Kidney (tissue), 14 donors: ENCODE results near the gene PSAPL1. TPM values are rescaled to one million over a fixed set of nuclear protein-coding genes. Genes with fewer than 3 reads are reported as not detected.

Experiments
- DNase-seq, 5 donors: peaks; one replicate each; pipeline ENCODE4 v3.0.0-alpha.2; 2013 to 2020
- FAIRE-seq: peaks from 2 replicates; lab custom pipeline; 2012; peaks lifted over from hg19 to GRCh38; lab: Jason Lieb, UNC
- H3K27ac ChIP-seq, 2 donors: one replicate each; pipeline ENCODE4 v1.7.0; 2013; ENCODE audit warnings: low read depth in 2 of 2, low read length in 2 of 2, inconsistent platforms in 1 of 2
- H3K27me3 ChIP-seq: one replicate; pipeline ENCODE4 v1.7.1; 2013; ENCODE audit warnings: low read length, inconsistent platforms; ENCODE audit not compliant: control insufficient read depth, insufficient read depth
- H3K36me3 ChIP-seq, 3 donors: one replicate each; pipeline versions ENCODE4 v1.7.0 to v1.7.1; 2013; ENCODE audit warnings: low read length in 3 of 3, control low read depth in 1 of 3, inconsistent platforms in 1 of 3; ENCODE audit not compliant: insufficient read depth in 3 of 3, control insufficient read depth in 2 of 3
- H3K4me1 ChIP-seq, 3 donors: one replicate each; pipeline versions ENCODE4 v1.7.0 to v1.7.1; 2013; ENCODE audit warnings: low read length in 3 of 3, inconsistent platforms in 1 of 3, low read depth in 1 of 3; ENCODE audit not compliant: control insufficient read depth in 2 of 3, insufficient read depth in 2 of 3
- H3K4me3 ChIP-seq, 3 donors: one replicate each; pipeline versions ENCODE4 v1.7.0 to v1.8.1; 2013; ENCODE audit warnings: low read length in 3 of 3, control low read depth in 1 of 3, inconsistent platforms in 1 of 3
- H3K9ac ChIP-seq, 3 donors: one replicate each; pipeline versions ENCODE4 v1.7.0 to v1.7.1; 2013; ENCODE audit warnings: low read length in 3 of 3, control low read depth in 1 of 3, inconsistent platforms in 1 of 3
- H3K9me3 ChIP-seq, 3 donors: one replicate each; pipeline versions ENCODE4 v1.7.0 to v1.7.1; 2013; ENCODE audit warnings: low read length in 3 of 3, control low read depth in 1 of 3, inconsistent platforms in 1 of 3; ENCODE audit not compliant: control insufficient read depth in 2 of 3, insufficient read depth in 1 of 3
- CTCF ChIP-seq: IDR thresholded peaks from 3 replicates; pipeline ENCODE4 v1.5.1; 2012; ENCODE audit warnings: mild to moderate bottlenecking, moderate library complexity, borderline replicate concordance; ENCODE audit not compliant: insufficient read depth; ENCODE audit errors: extremely low read depth
- intact Hi-C: fragments of 100-400 bp; cut with DNase I; formaldehyde crosslinking; loops from one replicate; pipeline ENCODE4 v1.11.1; 2022
- polyA plus RNA-seq: library from polyadenylated mRNA; stranded (reverse); fragments of 350-450 nt; fragmentation: Illumina TruSeq; extraction: RNeasy Lipid Tissue Mini Kit (QIAGEN cat#74804); gene quantifications from one replicate; pipeline ENCODE4 v1.2.3, GENCODE V29; 2014; ENCODE audit warnings: low read depth, low replicate concordance; ENCODE audit not compliant: insufficient read depth
- total RNA-seq: library from RNA; stranded (reverse); fragmentation: NEBNext Ultra II Directional; extraction: Animal tissue kit (Norgen Biotek cat#: 25700); gene quantifications from one replicate; pipeline ENCODE4 v1.2.1, GENCODE V29; 2021
- donor health status: control.
- donor health status: control.
- donor health status: control.
- donor health status: control.
- donor health status: control.
- donor health status: DM: yes; HTN: yes; CAD: no.
- donor health status: Normal renal cell carcinoma (clear cell type).

Gene PSAPL1
- total and polyA plus RNA-seq, 2 donors from 2014 or later, result not detected

- FAIRE-seq (no peak), DNase-seq (peak in 3 of 5 donors; percentile 9 to 38 (median 26))
- Histone ChIP-seq H3K27ac (no peak overlapping the region), H3K4me3 (no peak overlapping the region), H3K4me1 (no peaks in the 10 kb centered on the region), H3K9ac (no peak overlapping the region), H3K27me3 (no peaks in the 10 kb centered on the region), H3K36me3 (no peaks in the 10 kb centered on the region), H3K9me3 (no peaks in the 10 kb centered on the region)
- TF ChIP-seq CTCF, result no peak
- intact Hi-C loops, result no loop called here
Measured at GRCh38 chr4:7393601-7394575, 40.8 kb downstream of the PSAPL1 start.

GRCh38 chr4:7392438-7393421 lies 42.0 kb downstream of the PSAPL1 start:
- no peaks in the 10 kb centered on the region for H3K27me3 ChIP-seq
- no peak overlapping the region for H3K27ac ChIP-seq
- FAIRE-seq (no peak), DNase-seq (peak in 4 of 5 donors; percentile 60 to 76 (median 72))
- no peak for TF ChIP-seq CTCF
- H3K9ac ChIP-seq, result no peak overlapping the region
- no peaks in the 10 kb centered on the region for H3K9me3 ChIP-seq
- intact Hi-C loops, result no loop called here
- no peaks in the 10 kb centered on the region for H3K4me1 ChIP-seq
- no peak overlapping the region for H3K4me3 ChIP-seq
- H3K36me3 ChIP-seq, result no peaks in the 10 kb centered on the region

GRCh38 chr4:7391637-7392437 lies 42.9 kb downstream of the PSAPL1 start:
- Histone ChIP-seq H3K36me3 (no peaks in the 10 kb centered on the region), H3K27ac (no peak overlapping the region), H3K4me1 (no peaks in the 10 kb centered on the region), H3K4me3 (no peak overlapping the region), H3K9me3 (no peaks in the 10 kb centered on the region), H3K27me3 (no peaks in the 10 kb centered on the region), H3K9ac (no peak overlapping the region)
- no peak for TF ChIP-seq CTCF
- DNase-seq (peak in 3 of 5 donors; percentile 8 to 56 (median 21)), FAIRE-seq (no peak)
- intact Hi-C loops, result no loop called here
